ENCODE results near the gene SFXN1. TPM values are rescaled to one million over a fixed set of nuclear protein-coding genes. Genes with fewer than 3 reads are reported as not detected.
A peak's percentile ranks its signal among the peaks of the same experiment; 100 is the strongest.

The SFXN1 gene
- total and polyA plus RNA-seq, 2 donors from 2014 or later = 33.4 to 35.4 TPM

- no peak overlapping the region for H3K27ac ChIP-seq (ENCODE audit: low read depth in 2 of 2, low read length in 2 of 2)
- TF ChIP-seq CTCF (IDR thresholded peaks at IDR 0.05; ENCODE audit: borderline replicate concordance, extremely low read depth, insufficient read depth) = no peak
- no peak for FAIRE-seq
- no peaks in the 10 kb centered on the region for H3K4me1 ChIP-seq (ENCODE audit: control insufficient read depth in 2 of 3, insufficient read depth in 2 of 3, low read depth in 1 of 3, low read length in 3 of 3)
- H3K4me3 ChIP-seq (ENCODE audit: low read length in 3 of 3) = no peak overlapping the region
- H3K27me3 ChIP-seq (ENCODE audit: control insufficient read depth, insufficient read depth, low read length) = no peaks in the 10 kb centered on the region
- no peak for DNase-seq
- intact Hi-C loops (cut with DNase I) = no loop called here
- no peaks in the 10 kb centered on the region for H3K36me3 ChIP-seq (ENCODE audit: control insufficient read depth in 2 of 3, insufficient read depth in 3 of 3, low read length in 3 of 3)
- no peaks in the 10 kb centered on the region for H3K9me3 ChIP-seq (ENCODE audit: control insufficient read depth in 2 of 3, insufficient read depth in 1 of 3, low read length in 3 of 3)
- H3K9ac ChIP-seq (ENCODE audit: low read length in 3 of 3) = no peak overlapping the region
These were observed 75.9 kb downstream of the SFXN1 start for GRCh38 chr5:175554296-175554695.

GRCh38 chr5:175555168-175555785 is 76.9 kb downstream of the SFXN1 start:
- FAIRE-seq (no peak), DNase-seq (no peak)
- no peak overlapping the region for H3K27ac ChIP-seq (ENCODE audit: low read depth in 2 of 2, low read length in 2 of 2)
- intact Hi-C loops (cut with DNase I) = no loop called here
- TF ChIP-seq CTCF (IDR thresholded peaks at IDR 0.05; ENCODE audit: borderline replicate concordance, extremely low read depth, insufficient read depth) = no peak
- H3K36me3 ChIP-seq (ENCODE audit: control insufficient read depth in 2 of 3, insufficient read depth in 3 of 3, low read length in 3 of 3) = no peaks in the 10 kb centered on the region
- H3K9ac ChIP-seq (ENCODE audit: low read length in 3 of 3) = no peak overlapping the region
- no peak overlapping the region for H3K4me3 ChIP-seq (ENCODE audit: low read length in 3 of 3)
- H3K27me3 ChIP-seq (ENCODE audit: control insufficient read depth, insufficient read depth, low read length) = no peaks in the 10 kb centered on the region
- no peaks in the 10 kb centered on the region for H3K9me3 ChIP-seq (ENCODE audit: control insufficient read depth in 2 of 3, insufficient read depth in 1 of 3, low read length in 3 of 3)
- no peaks in the 10 kb centered on the region for H3K4me1 ChIP-seq (ENCODE audit: control insufficient read depth in 2 of 3, insufficient read depth in 2 of 3, low read depth in 1 of 3, low read length in 3 of 3)

GRCh38 chr5:175556794-175557193 is 78.4 kb downstream of the SFXN1 start:
- FAIRE-seq = no peak

More at GRCh38 chr5:175556794-175557193, 78.4 kb downstream of the SFXN1 start:
- no peaks in the 10 kb centered on the region for H3K4me1 ChIP-seq (ENCODE audit: control insufficient read depth in 2 of 3, insufficient read depth in 2 of 3, low read depth in 1 of 3, low read length in 3 of 3)
- intact Hi-C loops (cut with DNase I) = no loop called here
- no peak overlapping the region for H3K4me3 ChIP-seq (ENCODE audit: low read length in 3 of 3)
- H3K27ac ChIP-seq (ENCODE audit: low read depth in 2 of 2, low read length in 2 of 2) = no peak overlapping the region
- TF ChIP-seq CTCF (IDR thresholded peaks at IDR 0.05; ENCODE audit: borderline replicate concordance, extremely low read depth, insufficient read depth) = no peak
- no peaks in the 10 kb centered on the region for H3K27me3 ChIP-seq (ENCODE audit: control insufficient read depth, insufficient read depth, low read length)
- H3K36me3 ChIP-seq (ENCODE audit: control insufficient read depth in 2 of 3, insufficient read depth in 3 of 3, low read length in 3 of 3) = no peaks in the 10 kb centered on the region
- peak in 1 of 5 donors; percentile 16 for DNase-seq
- no peaks in the 10 kb centered on the region for H3K9me3 ChIP-seq (ENCODE audit: control insufficient read depth in 2 of 3, insufficient read depth in 1 of 3, low read length in 3 of 3)
- no peak overlapping the region for H3K9ac ChIP-seq (ENCODE audit: low read length in 3 of 3)
